Activated T-cell treated with anti-CD3 and anti-CD28 coated beads for 4 hours (primary cell): ENCODE results near the gene PLA2G4F.

ENCODE experiments used
- DNase-seq: peaks from one replicate; pipeline ENCODE4 v3.0.0-alpha.2; 2020

PLA2G4F gene

GRCh38 chr15:42163291-42163690, 6.9 kb upstream of the PLA2G4F start:
- no peak for DNase-seq

DNA sequence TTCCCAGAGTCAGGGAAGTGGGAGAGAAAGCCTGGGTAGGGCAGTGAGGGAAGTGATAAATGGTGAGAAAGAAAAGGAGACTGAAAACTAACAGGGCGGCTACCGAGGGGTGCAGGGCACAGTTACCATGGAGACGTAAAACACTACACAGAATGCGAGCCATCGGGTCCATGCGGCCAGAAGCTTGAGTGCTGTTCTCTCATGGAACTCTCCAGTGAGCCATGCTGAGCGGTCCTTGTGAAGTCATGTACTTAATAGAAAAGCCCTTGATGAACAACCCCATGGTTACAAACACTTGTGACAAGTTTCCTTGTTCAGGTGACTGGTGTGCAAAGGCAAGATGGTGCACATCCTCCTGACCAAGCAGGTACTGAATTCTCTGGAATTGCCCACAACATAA, 3.7 kb upstream of the PLA2G4F start:
- no peak for DNase-seq

DNA sequence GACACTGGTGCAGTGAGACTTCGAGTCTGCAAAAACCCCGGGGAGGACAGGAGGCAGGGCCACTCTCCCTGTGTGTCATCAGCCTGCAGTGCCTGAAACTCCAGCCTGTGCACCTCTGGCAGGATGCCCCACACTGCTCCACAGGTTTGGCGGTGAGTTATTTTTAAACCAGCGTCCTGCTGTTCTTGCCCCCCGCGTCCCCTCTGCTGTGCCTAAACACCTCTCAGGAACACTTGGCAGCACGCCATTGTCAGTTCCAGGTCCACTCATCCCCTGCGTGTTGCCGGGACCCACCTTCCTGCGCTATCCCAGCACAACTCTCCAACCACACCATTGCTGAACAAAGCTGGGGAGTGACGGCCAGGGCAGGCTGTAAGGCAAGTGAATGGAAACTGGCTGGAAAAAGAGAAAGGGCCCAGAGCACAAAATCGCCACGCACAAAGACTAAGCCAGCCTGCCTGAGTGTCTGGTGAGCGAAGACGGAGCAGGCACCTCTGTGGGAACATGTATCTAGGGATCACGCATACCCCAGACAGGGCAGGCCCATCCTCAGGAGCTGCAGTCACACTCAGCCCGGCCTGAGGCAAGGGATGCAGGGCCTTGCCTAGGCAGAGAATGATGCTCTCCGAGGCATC, 3.1 kb upstream of the PLA2G4F start:
- DNase-seq: no peak

- DNase-seq: no peak
These were observed 2.5 kb upstream of the PLA2G4F start for GRCh38 chr15:42158941-42159340.

DNA sequence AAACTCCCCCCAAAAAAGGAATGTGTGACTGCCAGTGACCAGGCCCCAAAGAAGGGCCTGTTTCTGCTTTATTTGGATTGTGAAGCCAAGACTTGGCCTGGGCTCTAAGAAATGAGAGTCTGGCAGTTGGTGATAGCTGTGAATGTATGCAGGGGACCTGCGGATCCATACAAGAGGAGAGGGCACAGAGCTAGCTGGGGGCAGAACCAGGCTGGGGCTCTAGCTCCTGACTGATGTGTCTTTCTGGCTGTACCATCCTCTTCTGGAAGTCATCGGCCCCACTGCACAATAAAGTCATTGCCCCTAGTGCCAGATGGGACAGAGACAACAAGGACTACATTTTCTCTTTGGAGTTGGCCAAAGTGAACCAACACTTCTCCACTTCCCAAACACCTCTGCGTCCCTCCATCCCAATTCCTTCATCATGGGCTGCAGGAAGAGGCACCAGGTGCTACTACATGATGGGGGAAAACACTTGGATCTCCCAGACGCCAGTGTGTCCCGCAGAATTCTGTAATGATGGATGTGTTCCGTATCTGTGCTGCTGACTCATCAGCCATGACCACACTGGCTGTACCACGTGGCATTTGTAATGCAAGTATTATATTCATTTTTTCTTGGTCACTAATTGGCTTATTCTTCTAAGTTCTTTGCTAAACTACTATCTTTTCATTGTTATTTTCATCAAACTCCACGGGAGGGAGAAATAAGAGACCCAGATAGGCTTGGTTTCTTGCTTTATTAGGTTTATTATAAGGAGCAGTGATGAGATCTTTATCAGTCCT, 1.7 kb upstream of the PLA2G4F start:
- DNase-seq: no peak

- DNase-seq: no peak
These were observed 945 bp upstream of the PLA2G4F start for GRCh38 chr15:42157381-42157780.

GRCh38 chr15:42155546-42156242, 742 bp downstream of the PLA2G4F start:
- DNase-seq: no peak

GRCh38 chr15:42154956-42155355, 1.5 kb downstream of the PLA2G4F start:
- DNase-seq: no peak

GRCh38 chr15:42154212-42154941, 2.1 kb downstream of the PLA2G4F start:
- DNase-seq: no peak

DNA sequence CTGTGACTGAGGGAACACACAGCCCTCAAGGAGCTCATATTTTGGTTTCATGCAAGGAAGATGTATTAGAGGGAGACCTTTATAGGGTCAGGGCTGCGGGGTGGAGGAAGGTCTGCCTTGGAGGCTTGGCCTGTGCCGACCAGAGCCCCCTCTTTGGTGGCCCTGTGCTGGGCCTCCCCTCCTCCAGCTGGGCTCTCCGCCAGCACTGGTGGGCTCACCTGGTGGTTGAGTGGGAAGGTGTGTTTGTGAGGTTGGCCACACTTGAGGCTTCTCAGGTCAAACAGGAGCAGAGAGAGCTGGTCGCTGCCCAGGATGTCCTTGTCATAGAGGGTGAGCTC, 2.6 kb downstream of the PLA2G4F start:
- no peak for DNase-seq

- no peak for DNase-seq
These were observed 3.3 kb downstream of the PLA2G4F start for GRCh38 chr15:42152921-42153698.

GRCh38 chr15:42152196-42152920, 4.1 kb downstream of the PLA2G4F start:
- DNase-seq: no peak

DNA sequence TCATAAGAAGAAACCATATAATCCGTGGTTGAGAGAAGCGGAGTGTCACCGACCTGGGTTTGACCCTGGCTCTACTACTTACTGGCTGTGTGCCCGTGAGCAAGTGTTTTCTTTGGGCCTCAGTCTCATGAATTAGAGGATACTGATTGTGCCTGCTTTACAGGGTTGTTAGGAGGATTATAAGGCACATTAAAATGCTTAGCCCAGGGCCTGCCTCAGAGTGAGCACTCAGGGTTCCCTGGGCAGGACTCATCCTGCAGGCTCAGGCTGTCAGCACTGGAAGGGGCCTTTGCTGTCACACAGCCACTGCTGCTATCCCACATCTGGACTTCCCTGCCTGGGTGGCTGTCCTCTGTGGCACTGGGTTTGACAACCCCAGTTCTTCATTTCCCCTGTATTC, 4.7 kb downstream of the PLA2G4F start:
- DNase-seq: no peak

DNA sequence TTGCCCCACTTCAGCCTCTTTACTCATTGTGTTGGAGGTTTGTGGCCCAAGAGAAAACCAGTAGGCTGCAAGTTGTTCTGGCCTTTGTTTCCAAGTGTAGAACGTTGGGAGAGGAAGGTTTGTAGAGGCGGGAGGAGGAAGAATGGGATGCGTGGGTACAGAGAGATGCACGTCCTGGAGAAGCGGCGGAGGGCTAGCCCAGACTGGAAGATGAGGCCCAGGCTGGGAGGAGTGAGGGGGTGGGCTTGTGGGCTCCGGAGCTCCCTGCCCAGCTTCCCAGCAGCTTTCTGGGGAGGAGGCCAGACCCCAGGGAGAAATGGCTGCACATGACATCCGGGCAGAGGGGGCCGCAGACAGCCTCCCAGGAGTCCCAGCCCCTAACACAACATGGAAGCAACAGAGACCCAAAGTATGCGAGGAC, 5.3 kb downstream of the PLA2G4F start:
- no peak for DNase-seq

- DNase-seq: no peak
These were observed 6.0 kb downstream of the PLA2G4F start for GRCh38 chr15:42150219-42150970.

DNA sequence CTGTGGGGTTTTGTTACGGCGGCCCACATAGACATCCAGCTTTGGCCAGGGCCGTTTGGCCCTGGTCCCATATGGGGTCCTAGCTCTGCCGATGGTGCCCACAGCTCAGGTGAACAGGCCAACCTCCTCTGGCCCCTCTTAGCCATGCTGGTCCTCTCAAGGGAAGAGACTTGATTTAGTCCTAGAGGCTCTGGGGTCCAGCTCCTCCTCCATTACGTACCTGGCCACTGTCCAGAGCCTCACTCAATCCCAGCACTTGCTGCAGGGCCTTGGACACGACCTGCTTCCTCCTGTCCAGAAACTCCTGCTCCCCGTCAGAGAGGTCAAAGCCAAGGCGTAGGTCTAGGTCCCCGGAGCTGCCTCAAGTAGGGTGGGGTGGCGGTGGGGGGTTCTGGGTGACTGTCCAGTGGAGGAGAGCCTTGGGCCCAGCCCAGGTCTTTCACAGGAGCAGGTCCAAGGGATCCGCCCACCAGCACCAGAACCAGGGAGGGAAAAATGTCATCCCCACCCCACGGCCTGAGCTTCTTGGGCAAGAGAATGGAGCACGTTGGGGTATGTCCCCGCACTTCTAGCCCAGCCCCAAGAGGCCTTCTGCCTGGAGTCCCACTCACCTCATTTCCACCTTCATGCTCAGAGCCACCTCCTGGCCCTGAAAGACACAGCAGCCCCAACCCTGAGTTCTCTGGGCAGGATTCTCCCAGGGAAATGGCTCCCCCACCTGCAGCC, 6.8 kb downstream of the PLA2G4F start:
- no peak for DNase-seq

DNA sequence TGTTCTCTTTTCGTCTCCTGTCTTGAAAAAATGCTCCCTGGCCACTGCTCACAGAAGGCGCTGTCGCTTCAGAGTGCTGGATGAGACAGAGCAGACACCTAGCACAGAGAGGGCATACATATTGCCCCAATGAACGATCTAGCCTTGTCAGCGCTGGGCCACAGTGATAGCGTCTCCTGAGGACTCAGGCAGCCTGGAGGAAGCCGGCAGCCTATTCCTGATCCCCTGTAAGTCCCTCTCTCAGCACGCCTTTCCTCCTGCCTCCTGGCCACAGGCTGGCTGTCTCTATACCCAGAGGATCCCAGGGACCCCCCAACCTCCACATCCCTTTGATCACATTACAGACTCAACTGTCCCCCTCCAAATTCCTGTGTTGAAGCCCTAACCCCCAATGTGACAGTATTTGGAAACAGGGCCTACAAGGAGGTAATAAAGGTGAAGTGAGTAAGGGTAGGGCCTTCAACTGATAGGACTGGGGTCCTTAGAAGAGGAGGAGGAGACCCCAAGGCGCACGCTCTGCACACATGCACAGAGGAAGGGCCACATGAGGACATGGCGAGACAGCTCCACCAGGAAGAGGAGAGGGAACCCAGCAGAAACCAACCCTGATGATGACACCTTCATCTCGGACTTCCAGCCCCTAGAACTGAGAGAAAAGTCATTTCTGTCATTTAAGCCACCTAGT, 7.5 kb downstream of the PLA2G4F start:
- no peak for DNase-seq

DNA sequence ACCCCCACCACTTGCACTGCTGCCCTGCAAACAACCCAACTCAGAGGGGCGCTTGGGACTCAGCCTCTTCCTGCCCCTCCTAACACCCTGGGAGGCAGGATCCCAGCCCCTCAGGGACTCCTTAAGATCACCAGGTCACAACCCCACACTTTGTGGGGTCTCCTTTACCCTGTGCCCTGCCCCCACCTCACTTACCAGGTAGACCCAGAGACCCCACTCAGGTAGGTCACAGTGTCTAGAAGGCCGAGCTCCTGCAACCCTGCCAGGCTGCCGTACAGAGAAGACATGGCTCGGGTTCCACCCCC, 9.1 kb downstream of the PLA2G4F start:
- no peak for DNase-seq

DNA sequence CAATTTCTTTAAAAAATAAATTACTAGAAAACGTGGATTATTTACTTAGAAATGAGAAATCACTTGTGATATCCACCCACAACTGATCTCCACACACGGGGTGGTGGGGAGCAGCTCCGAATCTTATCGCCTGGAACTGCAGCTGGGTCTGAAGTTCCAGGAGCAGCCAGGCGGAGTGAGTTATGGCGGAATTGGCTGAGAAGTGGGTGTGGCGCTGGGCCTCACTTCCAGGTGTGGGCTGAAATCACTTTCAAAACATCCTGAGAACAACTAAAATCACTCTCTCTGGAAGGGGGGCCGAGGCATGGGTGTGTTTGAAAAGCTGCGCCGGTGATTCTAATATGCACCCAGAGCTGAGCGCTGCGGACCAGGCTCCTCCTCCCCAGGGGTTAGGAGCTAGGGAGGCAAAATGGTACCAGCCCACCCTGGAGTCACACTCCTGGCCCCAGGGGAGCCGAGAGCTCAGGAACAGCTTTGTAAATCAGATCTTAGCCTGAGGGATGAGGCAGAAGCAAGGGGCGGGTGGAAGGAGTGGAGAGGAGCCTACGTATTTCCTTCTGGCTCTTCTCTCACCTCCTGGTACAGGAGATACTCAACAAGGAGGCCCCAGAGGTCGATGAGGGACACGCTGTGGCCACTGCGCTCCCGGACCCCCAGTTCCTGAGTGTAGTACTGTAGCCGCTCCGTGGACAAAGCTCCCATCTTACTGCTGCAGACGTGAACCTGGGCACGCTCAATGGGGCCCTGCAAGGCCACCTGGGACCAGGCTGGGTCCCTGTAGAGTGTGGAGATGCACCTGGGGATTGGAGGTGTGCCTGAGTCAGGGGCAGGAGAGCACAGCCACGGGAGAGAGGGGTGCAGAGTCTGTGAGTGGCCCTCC, 9.6 kb downstream of the PLA2G4F start:
- DNase-seq: no peak
